ENCODE results near the gene TRIM68. TPM values are rescaled to one million over a fixed set of nuclear protein-coding genes. Genes with fewer than 3 reads are reported as not detected.

TRIM68 gene
- total RNA-seq, 1 experiment from 2014 or later = 8.2 TPM

DNA sequence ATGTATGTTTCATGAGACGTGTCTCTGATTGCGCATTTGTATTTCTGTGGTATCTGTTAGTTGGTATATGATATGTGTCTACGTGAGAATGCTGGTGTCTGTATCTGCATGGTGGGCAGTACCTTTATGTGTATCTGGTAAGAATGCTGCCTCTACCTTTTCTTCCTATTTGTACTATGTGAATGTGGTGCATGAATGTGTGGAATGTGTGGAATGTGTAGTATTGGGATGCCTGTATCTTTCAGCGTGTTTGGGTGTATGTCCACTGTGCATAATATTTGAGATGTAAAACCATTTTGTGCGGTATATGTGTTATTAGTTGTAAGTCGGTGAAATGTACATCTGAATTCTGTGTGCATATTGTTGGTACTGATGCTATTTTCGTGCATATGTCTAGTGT is 33.5 kb upstream of the TRIM68 start (continued):
- TF ChIP-seq, protein P1, sequence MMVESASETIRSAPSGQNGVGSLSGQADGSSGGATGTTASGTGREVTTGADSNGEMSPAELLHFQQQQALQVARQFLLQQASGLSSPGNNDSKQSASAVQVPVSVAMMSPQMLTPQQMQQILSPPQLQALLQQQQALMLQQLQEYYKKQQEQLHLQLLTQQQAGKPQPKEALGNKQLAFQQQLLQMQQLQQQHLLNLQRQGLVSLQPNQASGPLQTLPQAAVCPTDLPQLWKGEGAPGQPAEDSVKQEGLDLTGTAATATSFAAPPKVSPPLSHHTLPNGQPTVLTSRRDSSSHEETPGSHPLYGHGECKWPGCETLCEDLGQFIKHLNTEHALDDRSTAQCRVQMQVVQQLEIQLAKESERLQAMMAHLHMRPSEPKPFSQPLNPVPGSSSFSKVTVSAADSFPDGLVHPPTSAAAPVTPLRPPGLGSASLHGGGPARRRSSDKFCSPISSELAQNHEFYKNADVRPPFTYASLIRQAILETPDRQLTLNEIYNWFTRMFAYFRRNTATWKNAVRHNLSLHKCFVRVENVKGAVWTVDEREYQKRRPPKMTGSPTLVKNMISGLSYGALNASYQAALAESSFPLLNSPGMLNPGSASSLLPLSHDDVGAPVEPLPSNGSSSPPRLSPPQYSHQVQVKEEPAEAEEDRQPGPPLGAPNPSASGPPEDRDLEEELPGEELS (CRISPR knock-in tag; IDR thresholded peaks at IDR 0.05) = no peak
- TF ChIP-seq HMGA2 (CRISPR knock-in tag; IDR thresholded peaks at IDR 0.05) (no peak), TEAD1 (CRISPR knock-in tag; IDR thresholded peaks at IDR 0.05) (no peak)
- TF ChIP-seq, protein P2, sequence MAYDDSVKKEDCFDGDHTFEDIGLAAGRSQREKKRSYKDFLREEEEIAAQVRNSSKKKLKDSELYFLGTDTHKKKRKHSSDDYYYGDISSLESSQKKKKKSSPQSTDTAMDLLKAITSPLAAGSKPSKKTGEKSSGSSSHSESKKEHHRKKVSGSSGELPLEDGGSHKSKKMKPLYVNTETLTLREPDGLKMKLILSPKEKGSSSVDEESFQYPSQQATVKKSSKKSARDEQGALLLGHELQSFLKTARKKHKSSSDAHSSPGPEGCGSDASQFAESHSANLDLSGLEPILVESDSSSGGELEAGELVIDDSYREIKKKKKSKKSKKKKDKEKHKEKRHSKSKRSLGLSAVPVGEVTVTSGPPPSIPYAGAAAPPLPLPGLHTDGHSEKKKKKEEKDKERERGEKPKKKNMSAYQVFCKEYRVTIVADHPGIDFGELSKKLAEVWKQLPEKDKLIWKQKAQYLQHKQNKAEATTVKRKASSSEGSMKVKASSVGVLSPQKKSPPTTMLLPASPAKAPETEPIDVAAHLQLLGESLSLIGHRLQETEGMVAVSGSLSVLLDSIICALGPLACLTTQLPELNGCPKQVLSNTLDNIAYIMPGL (CRISPR knock-in tag; IDR thresholded peaks at IDR 0.05) = no peak
- TF ChIP-seq, protein P3, sequence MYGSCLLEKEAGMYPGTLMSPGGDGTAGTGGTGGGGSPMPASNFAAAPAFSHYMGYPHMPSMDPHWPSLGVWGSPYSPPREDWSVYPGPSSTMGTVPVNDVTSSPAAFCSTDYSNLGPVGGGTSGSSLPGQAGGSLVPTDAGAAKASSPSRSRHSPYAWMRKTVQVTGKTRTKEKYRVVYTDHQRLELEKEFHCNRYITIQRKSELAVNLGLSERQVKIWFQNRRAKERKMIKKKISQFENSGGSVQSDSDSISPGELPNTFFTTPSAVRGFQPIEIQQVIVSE (CRISPR knock-in tag; IDR thresholded peaks at IDR 0.05; ENCODE audit: borderline replicate concordance) = no peak

DNA sequence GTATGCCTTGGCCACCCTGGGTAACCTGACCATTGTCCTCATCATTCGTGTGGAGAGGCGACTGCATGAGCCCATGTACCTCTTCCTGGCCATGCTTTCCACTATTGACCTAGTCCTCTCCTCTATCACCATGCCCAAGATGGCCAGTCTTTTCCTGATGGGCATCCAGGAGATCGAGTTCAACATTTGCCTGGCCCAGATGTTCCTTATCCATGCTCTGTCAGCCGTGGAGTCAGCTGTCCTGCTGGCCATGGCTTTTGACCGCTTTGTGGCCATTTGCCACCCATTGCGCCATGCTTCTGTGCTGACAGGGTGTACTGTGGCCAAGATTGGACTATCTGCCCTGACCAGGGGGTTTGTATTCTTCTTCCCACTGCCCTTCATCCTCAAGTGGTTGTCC is 31.9 kb upstream of the TRIM68 start:
- ChIA-PET CTCF (no interaction called here), POLR2A (no interaction called here)
- H3K4me1 Mint-ChIP-seq = peaks cover 13% of the 10 kb centered on the region
- no peak overlapping the region for H3K27ac Mint-ChIP-seq
- no peak for DNase-seq (ENCODE audit: low spot score)
- H3K36me3 Mint-ChIP-seq = no peaks in the 10 kb centered on the region
- no peak for ATAC-seq
- peaks cover 8% of the 10 kb centered on the region; the same call in 1 of the 2 replicates for H3K9me3 Mint-ChIP-seq
- peaks cover 3% of the 10 kb centered on the region; the same call in 1 of the 2 replicates for H3K27me3 Mint-ChIP-seq (ENCODE audit: low read depth)
- H3K4me3 Mint-ChIP-seq = no peak overlapping the region
- TF ChIP-seq ZNF671 (CRISPR knock-in tag; IDR thresholded peaks at IDR 0.05) = no peak
- TF ChIP-seq, protein P4, sequence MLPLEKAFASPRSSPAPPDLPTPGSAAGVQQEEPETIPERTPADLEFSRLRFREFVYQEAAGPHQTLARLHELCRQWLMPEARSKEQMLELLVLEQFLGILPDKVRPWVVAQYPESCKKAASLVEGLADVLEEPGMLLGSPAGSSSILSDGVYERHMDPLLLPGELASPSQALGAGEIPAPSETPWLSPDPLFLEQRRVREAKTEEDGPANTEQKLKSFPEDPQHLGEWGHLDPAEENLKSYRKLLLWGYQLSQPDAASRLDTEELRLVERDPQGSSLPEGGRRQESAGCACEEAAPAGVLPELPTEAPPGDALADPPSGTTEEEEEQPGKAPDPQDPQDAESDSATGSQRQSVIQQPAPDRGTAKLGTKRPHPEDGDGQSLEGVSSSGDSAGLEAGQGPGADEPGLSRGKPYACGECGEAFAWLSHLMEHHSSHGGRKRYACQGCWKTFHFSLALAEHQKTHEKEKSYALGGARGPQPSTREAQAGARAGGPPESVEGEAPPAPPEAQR (CRISPR knock-in tag; IDR thresholded peaks at IDR 0.05) = no peak
- TF ChIP-seq FOXP1 (CRISPR knock-in tag; IDR thresholded peaks at IDR 0.05; ENCODE audit: borderline replicate concordance) = no peak
- TF ChIP-seq, protein P5, sequence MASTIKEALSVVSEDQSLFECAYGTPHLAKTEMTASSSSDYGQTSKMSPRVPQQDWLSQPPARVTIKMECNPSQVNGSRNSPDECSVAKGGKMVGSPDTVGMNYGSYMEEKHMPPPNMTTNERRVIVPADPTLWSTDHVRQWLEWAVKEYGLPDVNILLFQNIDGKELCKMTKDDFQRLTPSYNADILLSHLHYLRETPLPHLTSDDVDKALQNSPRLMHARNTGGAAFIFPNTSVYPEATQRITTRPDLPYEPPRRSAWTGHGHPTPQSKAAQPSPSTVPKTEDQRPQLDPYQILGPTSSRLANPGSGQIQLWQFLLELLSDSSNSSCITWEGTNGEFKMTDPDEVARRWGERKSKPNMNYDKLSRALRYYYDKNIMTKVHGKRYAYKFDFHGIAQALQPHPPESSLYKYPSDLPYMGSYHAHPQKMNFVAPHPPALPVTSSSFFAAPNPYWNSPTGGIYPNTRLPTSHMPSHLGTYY (CRISPR knock-in tag; IDR thresholded peaks at IDR 0.05) = no peak
- TF ChIP-seq ZNF396 (CRISPR knock-in tag; IDR thresholded peaks at IDR 0.05; ENCODE audit: borderline replicate concordance) = no peak
- no peak for TF ChIP-seq NFYB (CRISPR knock-in tag; conservative IDR thresholded peaks at IDR 0.05; ENCODE audit: low read depth)
- TF ChIP-seq IRF2 (CRISPR knock-in tag; IDR thresholded peaks at IDR 0.05; ENCODE audit: borderline replicate concordance, low read depth) = no peak
- TF ChIP-seq SP1 (CRISPR knock-in tag; conservative IDR thresholded peaks at IDR 0.05) = no peak
- TF ChIP-seq TP53 (CRISPR knock-in tag; IDR thresholded peaks at IDR 0.05) = no peak
- TF ChIP-seq, protein P3 (CRISPR knock-in tag; IDR thresholded peaks at IDR 0.05; ENCODE audit: borderline replicate concordance) = no peak
- TF ChIP-seq ZNF317 (CRISPR knock-in tag; IDR thresholded peaks at IDR 0.05; ENCODE audit: borderline replicate concordance, low read depth) = no peak
- TF ChIP-seq, protein P6, sequence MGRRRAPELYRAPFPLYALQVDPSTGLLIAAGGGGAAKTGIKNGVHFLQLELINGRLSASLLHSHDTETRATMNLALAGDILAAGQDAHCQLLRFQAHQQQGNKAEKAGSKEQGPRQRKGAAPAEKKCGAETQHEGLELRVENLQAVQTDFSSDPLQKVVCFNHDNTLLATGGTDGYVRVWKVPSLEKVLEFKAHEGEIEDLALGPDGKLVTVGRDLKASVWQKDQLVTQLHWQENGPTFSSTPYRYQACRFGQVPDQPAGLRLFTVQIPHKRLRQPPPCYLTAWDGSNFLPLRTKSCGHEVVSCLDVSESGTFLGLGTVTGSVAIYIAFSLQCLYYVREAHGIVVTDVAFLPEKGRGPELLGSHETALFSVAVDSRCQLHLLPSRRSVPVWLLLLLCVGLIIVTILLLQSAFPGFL (CRISPR knock-in tag; IDR thresholded peaks at IDR 0.05; ENCODE audit: borderline replicate concordance) = no peak
- TF ChIP-seq MYBL2 (CRISPR knock-in tag; IDR thresholded peaks at IDR 0.05) = no peak
- TF ChIP-seq, protein P7, sequence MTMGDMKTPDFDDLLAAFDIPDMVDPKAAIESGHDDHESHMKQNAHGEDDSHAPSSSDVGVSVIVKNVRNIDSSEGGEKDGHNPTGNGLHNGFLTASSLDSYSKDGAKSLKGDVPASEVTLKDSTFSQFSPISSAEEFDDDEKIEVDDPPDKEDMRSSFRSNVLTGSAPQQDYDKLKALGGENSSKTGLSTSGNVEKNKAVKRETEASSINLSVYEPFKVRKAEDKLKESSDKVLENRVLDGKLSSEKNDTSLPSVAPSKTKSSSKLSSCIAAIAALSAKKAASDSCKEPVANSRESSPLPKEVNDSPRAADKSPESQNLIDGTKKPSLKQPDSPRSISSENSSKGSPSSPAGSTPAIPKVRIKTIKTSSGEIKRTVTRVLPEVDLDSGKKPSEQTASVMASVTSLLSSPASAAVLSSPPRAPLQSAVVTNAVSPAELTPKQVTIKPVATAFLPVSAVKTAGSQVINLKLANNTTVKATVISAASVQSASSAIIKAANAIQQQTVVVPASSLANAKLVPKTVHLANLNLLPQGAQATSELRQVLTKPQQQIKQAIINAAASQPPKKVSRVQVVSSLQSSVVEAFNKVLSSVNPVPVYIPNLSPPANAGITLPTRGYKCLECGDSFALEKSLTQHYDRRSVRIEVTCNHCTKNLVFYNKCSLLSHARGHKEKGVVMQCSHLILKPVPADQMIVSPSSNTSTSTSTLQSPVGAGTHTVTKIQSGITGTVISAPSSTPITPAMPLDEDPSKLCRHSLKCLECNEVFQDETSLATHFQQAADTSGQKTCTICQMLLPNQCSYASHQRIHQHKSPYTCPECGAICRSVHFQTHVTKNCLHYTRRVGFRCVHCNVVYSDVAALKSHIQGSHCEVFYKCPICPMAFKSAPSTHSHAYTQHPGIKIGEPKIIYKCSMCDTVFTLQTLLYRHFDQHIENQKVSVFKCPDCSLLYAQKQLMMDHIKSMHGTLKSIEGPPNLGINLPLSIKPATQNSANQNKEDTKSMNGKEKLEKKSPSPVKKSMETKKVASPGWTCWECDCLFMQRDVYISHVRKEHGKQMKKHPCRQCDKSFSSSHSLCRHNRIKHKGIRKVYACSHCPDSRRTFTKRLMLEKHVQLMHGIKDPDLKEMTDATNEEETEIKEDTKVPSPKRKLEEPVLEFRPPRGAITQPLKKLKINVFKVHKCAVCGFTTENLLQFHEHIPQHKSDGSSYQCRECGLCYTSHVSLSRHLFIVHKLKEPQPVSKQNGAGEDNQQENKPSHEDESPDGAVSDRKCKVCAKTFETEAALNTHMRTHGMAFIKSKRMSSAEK (CRISPR knock-in tag; IDR thresholded peaks at IDR 0.05; ENCODE audit: borderline replicate concordance) = no peak
- TF ChIP-seq, protein P8, sequence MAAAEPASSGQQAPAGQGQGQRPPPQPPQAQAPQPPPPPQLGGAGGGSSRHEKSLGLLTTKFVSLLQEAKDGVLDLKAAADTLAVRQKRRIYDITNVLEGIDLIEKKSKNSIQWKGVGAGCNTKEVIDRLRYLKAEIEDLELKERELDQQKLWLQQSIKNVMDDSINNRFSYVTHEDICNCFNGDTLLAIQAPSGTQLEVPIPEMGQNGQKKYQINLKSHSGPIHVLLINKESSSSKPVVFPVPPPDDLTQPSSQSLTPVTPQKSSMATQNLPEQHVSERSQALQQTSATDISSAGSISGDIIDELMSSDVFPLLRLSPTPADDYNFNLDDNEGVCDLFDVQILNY (CRISPR knock-in tag; IDR thresholded peaks at IDR 0.05) = no peak

Measured in WTC11 (cell line).